ENCODE results near the gene IRF5.

IRF5 gene

DNA sequence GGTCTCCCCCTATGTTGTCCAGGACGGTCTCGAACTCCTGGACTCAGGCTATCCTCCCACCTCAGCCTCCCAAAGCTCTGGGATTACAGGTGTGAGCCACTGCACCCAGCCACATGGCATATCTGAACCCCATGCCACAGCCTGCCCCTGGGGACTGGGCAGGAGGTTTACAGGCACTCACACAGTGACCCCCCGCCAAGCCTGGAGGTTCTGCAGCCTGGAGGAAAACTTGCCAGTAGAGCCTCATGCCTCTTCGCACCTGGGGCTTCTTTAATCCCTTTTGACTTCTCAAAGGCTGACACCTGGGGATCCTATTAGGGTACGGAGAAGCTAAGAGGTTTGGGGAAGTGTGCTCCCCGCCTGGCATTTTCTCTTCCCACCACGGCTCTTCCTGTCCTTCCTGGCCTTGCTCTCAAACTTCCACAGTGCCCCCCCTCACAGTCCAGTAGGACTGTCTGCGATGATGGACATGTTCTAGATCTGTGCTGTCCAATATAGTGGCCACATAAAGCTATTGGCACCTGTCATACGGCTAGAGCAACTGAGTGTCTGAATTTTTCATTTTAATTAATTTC lies 15.8 kb upstream of the IRF5 start:
- DNase-seq, result no peak

DNA sequence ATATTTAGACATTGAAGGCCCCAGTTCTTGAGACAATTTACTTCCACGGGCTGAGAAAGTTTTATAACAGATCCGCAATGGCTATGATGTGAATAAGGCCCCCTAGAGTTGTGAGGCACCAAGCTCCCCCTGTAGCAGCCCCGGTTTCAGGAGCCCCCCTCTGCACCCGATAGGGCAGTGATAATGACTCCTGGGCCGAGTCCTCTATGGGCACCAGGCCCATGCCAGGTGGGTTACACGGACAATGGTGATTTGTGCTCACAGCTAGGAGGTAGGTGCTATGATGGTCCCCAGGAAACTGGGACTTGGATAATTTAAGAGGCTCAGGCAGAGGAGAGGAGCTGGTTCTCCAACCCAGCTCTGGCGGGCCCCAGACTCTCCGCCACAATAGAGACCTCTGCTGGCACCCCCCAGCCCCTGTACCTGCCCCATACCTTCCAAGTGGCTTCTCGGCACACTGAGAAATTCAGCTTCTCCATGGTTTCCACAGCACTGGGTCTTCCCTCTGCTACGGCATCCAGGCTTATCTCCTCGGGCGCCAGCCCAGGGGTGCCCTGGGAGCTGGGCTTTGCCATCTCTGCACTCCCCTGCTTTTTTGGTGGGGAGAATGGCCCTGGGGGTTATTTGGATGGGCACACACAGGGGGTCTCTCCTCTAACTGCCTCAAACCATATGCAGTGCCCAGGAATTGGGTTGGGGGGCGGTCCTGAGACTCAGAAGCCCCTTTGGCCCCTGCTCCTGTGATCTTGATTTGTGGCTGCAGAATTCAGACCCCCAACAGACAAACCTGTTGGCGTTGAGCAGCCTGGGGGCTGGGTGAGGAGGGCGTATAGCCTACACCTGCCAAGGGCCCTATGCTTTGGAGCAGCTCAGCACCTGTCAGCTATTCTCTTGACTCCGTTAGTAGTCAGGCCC lies 15.0 kb upstream of the IRF5 start:
- no peak for DNase-seq

DNA sequence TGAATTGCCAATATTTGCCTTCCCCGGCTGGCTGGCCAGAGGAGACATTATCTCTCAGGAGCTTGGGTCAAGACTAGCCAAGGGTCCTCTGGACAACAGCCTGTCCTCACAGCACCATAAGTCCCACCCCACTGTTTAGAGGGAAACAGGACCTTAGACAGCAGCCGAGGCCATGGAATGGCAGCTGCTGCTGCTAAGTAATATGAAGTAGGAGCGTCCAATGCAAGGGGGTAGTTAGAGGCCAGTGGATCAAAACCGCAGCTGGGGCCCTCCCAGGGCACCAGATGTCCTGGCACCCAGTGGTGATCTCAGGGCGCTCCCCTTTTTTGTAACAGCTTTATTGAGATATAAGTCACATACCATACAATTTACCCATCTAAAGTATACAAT lies 14.3 kb upstream of the IRF5 start:
- no peak for DNase-seq

DNA sequence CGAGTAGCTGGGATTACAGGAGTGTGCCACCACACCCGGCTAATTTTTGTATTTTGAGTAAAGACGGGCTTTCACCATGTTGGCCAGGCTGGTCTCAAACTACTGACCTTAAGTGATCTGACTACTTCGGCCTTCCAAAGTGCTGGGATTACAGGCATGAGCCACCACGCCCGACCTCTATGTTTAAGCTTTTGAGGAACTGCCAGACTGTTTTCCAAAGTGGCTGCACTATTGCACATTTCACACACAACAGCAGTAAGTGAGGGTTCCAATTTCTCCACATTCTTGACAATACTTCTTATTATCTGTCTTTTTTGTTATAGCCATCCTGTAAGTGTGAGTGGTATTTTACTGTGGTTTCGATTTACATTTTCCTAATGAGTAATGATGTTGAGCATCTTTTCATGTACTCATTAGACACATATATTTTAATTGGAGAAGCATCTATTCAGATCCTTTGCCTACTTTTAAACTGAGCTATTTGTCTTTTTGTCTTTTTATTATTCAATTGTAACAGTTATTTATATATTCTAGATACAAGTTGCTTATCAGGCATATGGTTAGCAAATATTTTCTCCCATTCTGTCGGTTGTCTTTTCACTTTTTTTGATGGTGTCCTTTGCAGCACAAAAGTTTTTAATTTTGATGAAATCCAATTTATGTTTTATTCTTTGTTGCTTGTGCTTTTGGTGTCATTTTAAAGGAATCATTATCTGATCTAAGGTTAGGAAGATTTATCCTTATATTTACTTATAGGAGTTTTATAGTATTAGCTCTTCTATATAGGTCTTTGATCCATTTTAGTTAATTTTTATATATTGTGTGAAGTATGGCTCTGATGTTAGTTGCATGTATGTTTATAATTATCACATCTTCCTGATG lies 12.8 kb upstream of the IRF5 start:
- no peak for DNase-seq

DNA sequence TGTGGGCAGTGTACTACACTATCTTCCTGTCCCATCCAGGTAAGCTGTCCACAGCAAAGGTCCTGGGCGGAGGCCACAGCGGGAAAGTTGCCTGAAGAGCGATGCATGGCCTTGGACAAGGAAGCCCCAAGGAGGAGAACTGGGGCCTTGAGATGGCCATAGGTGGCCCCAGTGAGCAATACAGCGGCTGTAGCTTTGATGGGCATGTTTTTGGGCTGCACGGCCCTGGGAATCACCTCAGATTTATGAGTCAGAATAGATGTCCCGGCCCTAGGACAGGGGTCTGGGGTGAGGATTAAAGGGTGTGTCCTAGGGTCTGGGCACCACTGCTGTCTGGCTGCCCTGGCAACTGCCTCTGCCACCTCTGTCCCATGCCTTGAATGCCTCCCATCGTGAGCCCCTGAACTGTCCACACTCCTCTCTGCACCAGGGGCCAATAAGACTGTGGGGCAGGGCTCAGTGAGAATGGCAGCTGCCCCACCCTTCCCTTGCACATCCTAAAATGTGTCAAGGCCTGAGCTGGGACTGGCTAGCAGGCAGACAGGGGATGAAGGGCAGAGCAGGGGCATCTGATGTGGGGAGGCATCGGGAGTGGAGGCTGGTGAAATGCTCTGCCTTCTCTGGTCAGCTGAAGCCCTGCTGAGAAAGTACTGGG lies 9.4 kb upstream of the IRF5 start:
- no peak for DNase-seq

DNA sequence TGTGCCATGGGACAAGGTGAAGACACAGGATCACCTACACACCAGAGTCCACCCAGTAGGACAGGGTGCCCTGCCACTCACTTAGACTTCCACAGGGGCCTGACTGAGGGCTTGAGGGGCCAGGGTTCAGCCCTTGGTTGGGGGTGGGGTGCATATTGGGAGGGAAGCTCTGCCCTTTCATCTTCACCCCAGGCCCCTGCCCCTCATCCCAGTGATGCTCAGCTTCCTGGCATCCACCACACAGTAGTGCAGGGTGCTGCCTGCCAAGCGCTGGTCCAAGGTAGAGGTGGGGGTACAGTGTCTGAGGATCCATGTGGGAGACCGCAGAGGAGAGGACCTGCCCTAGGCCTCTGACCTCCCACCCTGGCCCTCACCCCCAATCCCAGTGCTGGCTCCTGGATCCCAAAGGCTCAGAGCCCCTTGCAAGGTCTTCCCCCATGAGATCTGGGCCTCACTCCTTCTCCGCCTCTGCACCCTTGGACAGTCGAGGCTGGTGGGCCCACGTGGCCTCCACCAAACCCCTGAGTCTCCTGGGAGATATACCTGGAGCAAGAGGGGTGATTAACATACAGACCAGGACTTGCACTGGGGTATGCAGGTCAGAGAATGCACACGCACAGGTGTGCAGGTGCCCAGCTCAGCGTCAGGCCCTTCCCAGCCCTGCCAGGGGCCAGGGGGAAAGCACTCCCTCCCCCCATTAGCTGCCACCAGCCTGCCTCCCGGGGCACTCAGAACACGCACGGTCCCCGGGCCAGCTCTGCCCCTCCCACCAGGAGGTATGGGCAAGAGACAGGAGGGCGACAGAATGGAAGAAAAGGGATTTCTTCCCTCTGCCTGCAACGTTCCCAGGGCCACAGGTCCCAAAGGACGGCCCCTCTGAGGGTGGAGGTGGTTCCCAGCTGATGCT lies 8.6 kb upstream of the IRF5 start:
- DNase-seq, result no peak

DNA sequence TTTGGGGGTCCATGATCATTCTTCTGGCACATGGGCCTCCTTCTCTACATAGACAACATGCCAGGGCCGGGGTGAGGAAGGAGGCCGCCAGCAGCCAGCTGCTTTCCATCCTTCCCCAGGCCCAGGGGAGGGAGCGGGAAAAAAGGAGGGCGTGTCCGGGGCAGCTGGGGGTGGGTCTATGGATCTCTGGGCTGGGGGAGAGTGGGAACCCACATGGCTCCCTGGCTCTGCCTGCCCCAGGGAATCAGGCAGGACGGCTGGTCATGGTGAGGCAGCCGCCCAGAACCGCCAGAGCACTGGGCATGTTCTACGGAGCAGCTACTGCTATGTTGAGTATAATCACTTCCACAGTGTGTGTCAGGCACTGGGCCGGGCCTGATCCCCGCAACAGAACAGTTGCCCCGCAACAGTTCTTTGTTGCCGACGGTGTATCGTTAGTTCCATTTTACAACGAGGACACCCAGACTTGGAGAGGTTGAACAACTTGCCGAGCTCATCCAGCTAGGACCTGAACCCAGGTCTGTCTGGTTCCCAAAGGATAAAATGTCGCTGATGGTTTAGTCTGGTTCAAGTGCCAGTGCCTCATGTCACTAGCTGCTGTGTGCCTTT lies 6.4 kb upstream of the IRF5 start:
- DNase-seq, result no peak

DNA sequence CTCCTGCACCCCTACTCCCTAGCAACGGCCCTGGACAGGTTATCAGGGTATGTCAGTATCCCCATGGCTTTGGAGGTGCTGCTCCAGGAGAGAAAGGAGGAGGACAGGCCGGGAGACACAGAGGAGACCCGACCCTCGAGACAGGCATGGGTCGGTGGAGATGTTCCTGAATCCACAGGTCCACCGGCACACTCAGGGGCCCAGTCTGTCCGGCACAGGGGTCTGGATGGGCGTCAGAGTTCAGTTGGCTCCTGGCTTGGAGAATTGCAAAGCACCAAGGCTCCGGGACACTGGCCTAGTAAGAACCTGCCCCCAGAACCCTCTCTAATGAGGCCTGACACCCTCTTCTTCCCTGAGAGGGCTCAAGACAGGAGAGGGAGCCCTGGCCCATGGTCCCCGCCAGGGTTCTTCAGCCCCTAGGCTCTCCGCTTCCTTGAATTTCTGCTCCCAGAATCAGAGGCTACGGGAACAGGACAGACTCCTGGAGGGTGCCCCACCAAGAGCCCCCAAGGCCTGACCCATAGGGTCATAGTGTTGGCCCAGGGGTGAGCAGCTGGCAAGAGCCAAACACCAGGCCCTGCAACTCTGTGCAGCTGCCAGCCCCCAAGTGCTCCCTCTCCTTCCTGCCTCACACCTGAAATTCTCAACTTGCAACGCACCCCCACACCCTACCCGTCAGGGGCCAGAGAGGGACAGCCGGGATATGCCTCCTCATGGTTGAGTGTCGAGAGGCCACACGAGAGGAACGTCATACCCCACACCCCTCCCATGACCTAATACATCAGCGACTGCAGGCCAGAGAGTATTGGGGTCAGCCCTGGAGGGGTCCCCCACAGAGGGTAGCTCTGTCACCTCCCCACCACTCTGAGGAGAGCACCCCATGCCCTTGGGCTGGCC lies 5.5 kb upstream of the IRF5 start:
- no peak for DNase-seq

DNA sequence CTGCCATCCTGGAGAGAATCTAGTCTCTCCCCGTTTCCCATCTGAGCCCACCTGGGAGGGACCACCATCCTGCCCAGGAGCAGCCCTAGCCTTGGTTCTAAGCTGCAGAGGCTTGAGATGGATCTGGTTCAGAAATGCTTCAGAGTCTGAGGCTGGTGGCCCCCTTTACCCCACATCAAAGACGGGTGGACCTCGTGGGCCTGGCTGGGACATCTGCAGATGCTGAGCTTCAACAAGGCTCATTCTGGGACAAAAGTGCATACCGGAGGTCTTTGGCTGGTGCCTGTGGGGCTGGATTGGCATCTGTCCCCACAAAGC lies 4.9 kb upstream of the IRF5 start:
- no peak for DNase-seq

DNA sequence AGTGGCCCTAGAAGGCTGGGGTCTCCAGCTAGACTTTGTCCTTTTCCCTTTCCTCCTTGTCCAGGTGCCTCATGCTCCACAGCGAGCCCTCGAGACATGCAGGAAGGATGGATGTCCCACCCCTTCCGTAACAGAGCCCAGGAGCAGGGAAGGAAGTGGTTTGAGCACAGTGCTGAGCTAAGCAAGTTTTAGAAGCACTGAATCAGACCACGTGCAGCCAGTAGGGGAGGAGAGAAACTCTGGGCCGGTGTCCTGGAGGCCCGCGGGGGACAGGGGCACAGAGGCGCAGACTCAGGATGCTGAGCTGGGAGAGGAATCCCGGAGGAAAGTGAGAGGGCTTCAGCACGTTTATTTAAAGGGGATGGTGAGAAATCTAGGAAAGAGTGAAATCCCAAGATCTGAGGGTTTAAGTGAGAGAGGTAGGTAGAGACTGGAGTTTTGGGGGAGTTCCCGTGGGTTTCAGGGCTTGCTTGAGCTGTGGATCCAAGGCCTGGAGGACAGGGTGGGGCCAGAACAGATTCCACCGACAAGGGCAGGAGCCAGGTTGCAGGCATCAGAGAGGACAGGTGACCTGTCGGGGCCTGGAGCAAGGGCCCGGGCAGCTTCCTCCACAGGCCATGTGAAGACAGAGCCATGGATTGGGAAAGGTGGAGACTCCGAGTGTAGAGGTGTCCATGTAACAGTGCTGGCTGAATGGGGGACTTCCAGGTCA lies 4.4 kb upstream of the IRF5 start:
- DNase-seq, result no peak

DNA sequence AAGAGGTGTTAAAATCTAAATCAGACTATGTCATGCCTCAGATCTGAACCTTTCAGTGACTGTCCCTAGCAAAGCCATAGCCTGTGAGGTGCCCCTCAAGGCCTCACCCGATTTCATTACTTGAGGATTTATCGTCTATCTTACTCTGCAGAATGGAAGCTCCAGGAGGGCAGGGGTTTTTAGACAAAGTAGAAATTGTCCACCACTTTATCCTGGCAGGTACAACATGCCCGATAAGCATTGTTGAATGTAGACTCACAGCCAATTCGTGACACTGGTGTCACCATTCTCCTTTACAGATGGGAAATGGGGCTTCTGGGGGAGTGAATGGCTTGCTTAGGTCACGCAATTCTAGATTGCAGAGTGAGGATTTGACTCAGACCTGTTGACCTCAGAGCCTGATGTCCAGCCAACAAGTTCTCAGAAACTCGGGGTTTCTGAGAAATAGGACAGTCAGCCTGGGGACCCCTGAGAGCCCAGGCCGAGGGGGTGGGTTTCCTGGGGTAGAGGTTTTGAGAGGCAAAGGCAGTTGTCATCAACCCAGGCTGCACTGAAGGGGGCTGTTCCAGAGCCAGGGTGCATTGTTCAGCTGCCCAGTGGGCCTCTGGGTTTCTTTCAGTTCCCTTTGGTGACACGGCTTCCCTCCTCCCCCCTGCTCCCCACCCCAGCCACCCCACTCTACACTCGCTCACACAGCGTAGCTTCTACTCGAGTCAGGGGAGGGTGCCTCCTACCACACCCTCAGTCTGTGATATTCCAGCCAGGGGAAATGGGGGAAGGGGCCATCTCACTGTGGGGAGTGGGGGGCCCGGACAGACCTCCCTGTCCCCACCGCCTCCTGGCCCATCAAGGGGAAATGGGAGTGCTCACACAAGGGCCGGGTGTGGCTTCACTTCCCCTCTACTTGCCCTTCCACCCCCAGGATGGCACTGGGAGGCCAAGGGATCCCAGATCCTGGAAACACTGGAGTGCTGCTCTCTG lies 3.1 kb upstream of the IRF5 start:
- no peak for DNase-seq

DNA sequence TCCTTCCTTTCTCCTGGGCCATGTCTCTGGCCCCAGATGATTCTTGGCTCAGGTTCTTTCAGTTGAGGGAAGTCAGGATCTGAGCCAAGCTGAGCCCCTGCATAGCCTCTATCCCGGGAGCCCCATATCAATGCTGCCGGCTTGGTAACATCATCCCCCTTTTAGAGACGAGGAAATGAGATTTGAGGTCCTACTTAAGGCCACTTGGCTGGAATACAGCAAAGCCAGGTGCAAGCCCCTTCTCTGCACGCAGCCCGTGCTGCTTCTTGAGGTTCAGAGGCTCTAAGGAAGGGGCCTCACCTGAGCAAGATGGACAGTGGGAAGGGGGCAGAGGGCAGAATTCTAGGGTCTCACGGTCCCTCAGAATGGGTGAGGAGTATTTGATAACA lies 2.4 kb upstream of the IRF5 start:
- no peak for DNase-seq

DNA sequence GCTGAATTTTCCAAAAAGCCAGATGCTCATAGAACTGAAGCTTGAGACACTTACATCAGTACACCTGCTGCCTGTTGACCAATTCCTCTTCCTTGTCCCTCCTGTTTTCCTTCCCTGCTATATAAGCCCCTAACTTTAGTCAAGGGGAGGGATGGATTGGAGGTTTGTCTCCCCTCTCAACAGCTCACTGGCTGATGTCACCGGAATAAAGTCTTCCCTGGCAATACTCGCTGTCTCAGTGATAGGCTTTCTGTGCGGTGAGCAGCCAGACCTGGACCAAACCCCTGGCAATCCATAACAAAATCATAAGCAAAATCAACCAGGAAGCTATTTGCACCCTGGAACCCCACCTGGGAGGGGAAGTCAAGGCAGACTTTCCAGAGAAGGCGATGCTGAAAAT lies 929 bp upstream of the IRF5 start:
- no peak for DNase-seq

DNA sequence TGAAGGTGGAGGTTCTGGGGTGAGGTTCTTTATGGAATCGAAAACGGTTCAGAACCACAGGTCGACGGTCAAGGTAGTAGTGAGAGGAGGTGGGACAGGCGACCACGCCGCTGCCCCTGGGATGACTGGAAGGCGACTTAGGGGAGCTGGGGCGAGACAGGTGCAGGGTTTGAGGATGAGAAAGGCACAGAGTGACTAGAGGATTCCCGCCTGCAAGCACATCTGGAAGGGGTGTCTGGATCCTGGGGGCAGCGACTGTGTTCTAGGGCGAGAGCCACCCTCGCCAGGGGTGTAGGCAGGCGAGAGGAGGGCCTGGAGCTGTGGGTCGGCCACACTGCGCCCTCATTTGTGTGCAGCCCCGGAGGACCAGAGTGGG lies 468 bp upstream of the IRF5 start:
- DNase-seq, result no peak

DNA sequence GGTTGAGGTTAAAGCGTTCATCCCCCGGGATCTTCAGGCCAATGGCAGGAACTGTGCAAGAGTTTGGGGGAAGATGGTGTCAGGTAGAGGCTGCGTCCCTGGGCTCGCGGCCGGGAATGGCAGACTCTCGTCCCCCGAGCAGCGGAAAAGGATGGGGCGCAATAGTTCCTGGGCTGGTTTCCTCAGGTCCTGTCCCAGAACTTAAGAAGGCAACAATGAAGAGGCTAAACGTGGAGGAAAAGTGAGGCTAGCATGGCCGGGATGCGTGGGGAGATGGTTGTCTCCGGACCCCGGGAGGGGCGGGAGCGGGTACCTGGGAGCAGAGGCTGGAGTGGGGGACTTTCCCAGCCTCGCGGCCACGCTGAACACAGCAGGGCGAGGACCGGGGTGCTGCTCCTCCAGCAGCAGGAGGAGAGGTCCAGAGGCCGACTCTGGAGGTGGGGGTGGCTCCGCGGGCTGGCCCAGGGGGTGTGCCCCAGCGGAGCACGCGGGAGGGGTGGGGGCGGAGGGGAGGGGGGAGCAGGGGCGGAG lies 882 bp downstream of the IRF5 start:
- no peak for DNase-seq

DNA sequence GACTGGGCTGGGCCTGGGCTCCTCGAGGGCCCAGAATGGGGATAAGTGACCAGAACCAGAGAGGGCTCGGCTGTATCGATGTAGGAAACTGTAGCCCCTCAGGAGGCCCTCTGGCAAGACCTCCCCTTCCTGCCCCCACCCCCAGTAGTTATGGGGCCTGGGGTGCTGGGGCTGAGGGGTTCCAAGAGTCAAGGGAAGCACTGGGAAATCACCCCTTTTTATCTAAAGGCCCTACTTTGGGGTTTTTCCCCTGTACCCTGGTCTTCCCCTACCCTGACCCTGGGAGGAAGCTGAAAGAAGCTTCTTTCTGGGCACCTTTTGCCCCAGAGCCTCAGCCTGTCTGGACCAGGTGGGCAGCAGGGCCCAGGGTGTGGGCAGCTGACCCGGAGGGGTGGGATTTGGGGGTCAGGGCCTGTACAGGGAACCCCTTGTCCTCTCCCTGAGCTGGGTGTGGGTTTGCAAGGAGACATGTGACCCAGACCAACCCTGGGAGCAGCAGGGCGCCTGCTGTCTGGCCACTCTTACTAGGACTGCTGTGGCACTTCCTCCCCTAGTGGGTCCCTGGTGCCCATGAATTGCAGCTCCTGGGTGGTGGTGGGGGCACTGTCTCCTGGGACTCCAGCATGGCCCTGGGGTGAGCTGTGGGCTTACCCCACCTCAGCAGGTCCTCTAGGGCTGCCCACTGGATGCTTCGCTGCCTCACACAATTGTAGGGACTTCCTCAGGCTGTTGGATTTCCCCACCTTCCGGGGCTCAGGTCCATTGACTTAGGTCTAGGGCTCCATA lies 1.5 kb downstream of the IRF5 start:
- DNase-seq, result no peak

DNA sequence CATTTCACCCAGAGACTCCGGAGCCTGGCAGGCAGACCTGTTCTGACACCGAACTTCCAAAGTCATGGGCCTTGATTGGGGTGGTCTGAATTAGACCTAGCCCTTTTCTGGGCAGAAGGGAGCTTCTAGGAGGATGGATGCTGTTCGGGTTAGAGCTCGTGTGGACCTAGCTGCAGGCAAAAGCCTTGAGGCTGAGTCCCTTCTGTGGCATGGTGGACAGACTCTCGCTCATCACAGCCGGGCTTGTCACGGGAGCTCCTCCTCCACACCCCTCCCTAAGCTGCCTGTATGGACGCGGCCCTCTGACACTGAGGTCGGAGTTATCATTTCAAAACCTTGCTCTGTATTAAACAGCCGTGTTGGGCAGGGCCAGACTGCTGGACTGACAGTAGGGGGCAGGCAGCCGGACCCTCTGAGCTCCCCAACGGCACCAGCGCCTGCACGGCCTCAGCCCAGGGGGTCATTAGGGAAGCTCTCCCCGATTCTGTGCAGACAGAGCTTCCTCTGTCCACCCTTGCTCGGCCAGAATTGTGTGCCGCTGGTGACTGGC lies 2.2 kb downstream of the IRF5 start:
- DNase-seq, result no peak

Data from NCI-H2227 treated with DMSO at 0.1 percent for 48 hours (cell line).